ENCODE results near the gene NAA35.
"Not testable (repeated sequence)": the region's sequence is repeated elsewhere in the genome, so short reads cannot be mapped to it uniquely, and the experiment has no call there.

Gene NAA35

DNA sequence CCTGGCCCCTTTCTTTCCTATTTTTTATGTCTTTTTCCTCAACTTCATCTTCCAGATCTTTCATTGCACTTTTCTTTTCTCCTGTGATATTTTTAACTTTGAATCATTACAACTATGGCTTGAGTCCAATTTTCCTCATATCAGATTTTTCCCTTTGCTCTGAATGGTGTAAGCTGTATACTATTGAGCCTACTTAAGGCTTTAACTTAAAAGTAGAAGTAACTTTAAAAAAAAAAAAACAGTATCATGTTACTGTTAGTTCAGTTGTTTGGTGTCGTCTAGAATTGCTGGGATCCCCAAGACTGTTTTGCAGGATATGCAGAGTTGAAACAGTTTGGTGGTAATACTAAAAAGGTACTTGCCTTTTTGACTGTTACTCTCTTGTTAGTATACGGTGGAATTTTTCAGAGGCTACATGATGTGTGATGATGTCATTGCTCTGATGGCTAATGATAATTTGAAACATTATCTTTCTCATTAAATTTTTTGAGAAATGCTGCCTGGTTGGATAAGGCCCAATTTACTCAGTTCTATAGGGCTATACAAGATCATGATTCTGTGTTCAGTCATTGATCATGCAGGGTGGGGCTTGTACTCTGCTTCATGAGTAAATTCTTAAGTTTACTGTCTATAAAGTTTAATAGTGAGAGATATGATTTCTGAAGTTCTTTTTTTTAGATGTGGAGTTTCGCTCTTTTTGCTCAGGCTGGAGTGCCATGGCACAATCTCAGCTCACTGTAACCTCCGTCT is 8.8 kb downstream of the NAA35 start:
- no peak for DNase-seq

DNA sequence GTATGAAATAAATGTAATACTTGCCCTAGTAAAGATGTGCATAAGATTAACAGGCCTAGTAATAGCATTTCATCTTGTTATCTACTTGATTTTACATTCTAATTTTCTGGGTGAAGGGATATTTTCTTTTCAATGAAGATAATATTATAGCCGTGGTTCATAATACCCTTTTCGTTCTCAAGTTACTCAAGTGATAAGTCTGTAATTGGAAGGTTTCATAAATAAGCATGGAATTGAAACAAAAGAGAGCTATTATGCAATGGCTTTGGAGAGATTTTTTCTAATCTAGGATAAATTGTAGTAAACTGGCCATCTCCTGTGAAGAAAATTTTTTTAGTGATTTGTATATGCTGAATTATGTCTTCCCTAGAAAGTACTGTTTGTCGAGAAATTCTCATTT is 19.0 kb downstream of the NAA35 start:
- DNase-seq, result no peak

DNA sequence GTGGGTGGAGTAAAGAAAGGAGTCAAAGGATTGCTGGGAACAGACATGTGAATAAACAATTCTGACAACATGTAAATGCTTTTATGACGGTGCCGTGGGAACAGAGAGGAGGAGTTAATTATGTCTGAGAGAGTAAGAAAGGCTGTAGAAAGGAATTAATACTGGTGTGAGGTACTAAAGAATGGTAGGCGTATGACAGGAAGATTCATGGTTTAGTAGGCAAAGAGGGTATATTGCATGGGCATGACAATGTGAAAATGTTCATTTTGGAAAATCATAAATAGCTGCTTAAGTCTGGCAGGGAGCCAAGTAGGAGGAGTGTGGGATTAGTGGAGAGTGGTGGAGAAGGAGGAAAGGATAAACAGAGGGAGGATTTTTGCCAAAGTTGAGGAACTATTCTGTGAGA is 19.7 kb downstream of the NAA35 start:
- no peak for DNase-seq

DNA sequence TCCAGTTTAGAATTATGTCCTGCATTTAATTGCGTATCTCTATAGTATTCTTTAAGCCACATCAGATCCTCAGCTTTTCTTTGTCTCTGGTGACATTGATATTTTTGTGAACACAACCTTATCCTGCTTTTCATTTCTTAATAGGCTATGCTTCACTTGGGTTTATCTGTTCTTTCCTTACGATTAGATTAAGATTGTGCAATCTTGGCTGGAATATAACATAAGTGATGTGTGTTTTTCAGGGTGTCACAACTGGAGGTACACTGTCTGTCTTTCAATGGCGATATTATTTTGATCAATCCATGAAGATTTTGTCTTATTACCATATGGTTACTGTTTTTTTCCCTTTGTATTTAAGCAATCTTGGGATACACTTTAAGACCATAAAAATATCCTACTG is 23.6 kb downstream of the NAA35 start:
- DNase-seq, result no peak

DNA sequence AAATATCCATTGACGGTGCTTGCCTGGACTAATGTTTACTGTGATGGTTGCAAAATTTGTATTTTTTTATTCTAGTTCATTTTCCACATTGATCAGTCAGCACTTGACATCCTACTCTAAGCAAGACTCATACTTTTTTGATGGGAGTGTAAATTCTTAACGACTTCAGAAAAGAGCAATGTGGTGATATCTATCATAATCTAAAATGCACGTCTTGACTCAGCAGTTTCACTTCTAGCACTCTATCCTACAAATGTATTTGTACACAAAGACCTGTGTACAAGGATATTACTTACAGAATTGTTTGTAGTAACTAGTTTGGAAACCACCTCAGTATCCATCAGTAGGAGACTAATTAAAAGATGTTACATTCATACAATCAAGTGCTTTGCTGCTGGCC is 24.0 kb downstream of the NAA35 start:
- no peak for DNase-seq

DNA sequence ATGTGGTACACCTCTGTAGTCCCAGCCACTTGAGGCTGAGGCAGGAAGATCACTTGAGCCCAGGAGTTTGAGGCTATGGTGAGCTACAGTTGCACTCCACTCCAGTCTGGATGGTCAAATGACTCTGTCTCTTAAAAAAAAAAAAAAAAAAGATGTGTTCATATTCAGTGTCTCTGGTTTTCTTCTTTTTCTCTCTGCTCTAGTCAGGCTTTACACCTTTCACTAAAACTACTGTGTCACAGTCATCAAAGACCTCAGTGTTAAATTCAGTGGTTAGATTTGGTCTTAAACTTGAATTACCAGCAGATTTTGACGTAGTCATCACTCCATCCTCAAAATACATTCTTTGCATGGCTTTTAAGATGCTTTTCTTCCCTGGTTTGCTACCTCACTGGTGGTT is 28.8 kb downstream of the NAA35 start:
- DNase-seq, result no peak

DNA sequence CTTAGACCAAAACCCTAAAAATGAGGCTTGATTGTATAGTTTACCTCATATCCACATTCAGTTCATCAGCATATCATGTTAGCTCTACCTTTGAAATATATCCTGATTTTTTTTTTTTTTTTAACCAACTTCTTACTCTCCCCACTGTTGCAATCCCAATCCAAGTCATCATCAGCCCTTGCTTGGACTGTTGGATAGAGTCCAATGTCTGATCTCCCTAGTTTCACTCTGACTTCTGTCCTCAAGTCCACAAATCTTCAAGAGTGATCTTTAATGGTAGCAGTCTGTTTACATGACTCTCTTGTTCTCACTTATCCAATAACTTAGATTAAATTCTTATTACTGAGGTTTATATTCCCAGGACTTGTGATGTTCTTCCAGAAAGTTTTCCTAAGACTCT is 30.8 kb downstream of the NAA35 start:
- no peak for DNase-seq

DNA sequence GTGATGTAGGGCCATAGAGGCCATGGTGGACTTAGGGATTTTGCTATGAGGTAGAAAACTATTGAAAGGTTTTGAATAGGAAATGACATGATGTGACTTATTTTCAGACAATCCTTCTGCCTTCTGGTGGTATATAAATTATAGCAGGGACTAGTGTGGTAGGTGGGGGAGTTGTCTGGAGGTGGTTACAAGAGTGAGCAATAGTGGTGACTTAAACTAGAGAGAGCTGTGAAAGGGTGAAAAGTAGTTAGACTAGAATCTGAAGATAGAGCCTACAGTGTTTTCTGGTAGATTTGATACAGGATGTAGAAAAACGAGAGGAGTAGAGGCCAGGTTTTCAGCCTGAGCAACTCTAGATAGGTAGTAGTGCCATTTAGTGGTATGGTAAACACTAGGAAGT is 32.3 kb downstream of the NAA35 start:
- DNase-seq, result no peak

DNA sequence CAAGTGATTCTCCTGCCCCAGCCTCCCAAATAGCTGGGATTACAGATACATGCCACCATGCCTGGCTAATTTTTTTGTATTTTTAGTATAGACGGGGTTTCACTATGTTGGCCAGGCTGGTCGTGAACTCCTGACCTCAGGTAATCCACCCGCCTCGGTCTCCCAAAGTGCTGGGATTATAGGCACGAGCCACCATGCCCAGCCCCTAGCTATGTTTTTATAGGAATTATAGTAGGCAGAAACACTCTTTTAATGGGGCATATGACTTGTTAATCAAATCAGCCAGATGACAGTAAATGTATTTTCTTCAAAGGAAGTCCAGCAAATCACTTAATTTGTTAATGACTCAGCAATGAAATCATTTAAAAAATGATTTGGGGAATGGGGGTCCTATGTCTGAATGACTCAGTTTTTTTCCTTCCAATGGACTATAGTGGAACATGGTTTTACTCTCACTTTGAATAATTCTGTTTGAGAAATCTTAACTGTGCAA is 33.2 kb downstream of the NAA35 start:
- DNase-seq, result not testable (repeated sequence)

DNA sequence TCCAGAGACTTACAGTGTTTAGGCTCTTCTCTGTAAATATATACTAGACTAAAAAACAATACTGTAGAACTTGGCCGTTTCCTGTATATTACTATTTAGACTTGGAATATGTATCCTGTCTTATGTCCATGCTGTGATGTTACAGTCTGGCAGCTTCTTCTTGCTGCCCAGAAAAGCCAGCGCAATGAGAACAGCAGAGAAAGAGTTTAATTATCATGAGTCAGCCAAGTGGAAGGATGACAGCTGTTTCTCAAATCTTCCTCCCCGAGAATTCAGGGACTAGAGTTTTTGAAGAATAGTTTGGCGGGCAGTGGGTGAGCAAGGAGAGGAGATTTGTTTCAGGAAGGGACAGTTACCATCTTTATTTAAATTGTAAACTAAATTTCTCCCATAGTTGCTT is 37.5 kb downstream of the NAA35 start:
- no peak for DNase-seq

DNA sequence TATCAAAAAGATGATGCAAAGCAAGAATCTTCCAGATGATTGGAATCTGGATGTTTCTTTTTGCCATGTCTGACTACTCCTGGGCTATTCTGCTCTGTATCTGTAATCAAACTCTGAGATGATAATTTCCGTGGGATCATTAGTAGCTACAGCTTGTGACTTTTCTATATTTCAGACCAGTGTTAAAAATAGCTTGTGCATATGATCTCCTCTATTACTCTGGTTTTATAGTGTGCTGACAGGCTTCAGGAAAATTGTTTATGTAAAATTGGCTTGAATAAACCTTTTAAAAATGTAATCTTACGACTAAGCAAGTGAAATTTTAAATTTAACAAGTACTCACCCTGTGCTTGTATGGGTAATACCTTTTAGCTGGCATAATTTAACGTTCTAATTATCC is 40.4 kb downstream of the NAA35 start:
- no peak for DNase-seq

DNA sequence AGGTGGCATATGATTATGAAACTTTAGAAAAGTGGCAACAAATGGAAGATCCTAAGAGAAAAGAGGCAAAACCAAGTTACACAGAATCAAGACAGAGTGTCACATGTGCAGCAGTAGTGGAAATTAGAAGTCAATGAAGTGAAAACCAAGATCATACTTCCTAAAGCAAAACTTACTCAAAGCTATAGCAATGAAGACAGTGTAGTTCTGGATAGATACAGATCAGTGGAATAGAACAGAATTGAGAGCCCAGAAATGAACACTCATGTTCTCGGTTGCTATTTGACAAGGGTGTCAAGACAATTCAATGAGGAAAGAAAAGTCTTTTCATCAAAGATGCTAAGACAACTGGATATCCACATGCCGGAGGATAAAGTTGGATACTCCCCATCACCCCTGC is 43.5 kb downstream of the NAA35 start:
- DNase-seq, result no peak

DNA sequence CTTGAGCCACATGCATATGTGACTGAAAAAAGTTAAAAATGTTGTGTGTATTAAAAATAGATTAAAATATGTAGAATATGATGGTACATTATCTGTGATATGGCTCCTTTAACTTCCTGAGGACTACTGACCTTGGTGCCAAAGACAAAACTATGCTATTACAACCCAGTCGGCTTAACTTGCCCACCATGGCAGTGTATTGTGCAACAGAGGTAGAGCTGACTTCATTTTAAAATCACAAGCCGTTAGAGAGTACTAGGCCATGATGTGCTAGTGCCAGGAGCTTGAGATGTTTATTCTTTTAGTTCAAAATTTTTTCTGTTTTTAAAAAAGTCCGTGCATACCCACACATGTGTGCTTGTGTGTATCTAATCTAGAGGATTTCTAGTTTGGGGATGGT is 46.3 kb downstream of the NAA35 start:
- no peak for DNase-seq

DNA sequence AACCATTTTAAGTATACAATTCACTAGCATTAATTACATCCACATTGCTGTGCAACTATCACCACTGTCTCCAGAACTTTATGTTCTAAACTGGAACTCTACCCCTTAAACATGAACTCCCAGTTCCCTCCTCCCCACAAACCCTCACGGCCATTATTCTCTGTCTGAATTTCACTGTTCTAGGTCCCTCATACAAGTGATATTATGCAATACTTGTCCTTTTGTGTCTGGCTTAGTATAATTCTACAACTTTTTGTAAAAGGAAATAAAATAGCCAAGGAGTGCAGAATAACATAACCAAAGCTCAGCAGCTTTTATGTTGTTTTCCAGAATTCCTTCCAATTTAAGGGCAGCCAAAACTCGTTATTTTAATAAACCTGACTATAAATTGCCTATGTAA is 53.2 kb downstream of the NAA35 start:
- DNase-seq, result no peak

DNA sequence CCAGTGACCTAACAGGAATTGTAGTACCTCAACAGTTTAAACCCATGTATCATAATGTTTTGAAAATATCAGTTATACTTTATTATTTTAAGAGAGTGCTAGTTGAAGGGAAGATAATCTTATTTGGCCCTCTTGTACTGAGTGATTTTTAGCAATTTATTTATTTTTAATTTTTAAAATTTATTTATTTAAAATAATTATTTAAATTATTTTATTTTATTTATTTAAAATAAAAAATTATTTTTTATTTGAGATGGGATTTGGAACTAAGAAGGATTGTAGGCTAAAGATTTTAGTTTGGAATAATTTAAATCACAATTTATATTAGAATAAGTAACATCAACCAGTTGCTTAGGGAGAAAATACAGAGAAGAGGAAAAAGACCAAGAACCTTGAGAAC is 54.2 kb downstream of the NAA35 start:
- DNase-seq, result no peak

DNA sequence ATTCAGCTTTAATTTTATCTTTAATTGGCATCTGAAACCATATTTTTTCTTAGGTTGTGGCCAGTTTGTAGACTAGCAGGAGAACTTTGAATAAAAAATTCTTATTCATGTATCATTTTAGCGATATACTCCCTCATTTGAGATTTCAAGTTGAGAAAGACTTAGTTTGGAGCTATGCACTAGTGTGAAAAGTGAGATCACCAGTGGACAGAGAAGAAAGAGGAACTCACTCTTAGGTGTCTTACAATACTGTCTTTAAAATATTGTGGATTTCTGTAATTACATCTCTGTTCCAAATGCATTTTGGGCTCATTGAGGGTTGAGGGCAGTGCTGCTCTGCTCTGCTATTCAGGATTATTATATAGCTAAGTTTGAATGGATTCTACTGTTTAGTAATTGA is 54.7 kb downstream of the NAA35 start:
- no peak for DNase-seq

DNA sequence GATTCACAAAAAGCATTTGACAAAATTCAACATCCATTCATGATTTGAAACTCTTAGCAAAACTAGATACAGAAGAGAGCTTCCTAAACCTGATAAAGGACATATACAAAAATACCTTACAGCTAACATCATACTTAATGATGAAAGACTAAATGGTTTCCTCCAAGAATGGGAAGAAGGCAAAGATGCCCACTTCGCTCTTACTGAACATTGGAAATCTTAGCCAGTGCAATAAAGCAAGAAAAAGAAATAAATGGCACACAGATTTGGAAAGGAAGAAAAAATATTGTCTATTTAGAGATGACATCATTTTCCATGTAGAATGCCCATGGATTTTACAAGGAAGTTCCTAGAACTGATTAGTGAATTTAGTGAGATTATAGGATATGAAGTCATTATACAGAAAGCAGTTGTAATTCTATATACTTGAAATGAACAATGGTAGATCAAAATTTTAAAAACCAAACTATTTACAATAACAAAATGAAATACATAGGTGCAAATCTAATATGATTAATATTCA is 64.4 kb downstream of the NAA35 start:
- DNase-seq, result no peak

DNA sequence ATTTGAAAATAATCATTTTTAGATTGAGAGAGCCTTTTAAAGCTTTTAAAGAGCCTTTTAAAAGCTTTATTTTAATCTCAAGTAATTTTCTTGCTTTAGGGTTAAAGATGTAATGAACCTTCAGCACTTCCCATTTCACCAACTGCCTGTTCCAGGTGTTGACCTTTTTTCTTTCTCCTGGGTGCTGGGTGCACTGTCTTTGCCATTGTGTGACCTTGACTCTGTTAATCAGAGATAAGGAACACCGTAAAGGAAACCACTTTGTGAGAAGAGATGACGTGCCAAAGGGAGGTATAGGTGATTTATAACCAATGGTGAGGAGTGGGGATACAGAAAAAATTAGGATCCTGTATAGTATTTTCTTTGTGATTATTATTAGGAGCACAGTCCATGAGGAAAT is 68.2 kb downstream of the NAA35 start:
- DNase-seq, result no peak

DNA sequence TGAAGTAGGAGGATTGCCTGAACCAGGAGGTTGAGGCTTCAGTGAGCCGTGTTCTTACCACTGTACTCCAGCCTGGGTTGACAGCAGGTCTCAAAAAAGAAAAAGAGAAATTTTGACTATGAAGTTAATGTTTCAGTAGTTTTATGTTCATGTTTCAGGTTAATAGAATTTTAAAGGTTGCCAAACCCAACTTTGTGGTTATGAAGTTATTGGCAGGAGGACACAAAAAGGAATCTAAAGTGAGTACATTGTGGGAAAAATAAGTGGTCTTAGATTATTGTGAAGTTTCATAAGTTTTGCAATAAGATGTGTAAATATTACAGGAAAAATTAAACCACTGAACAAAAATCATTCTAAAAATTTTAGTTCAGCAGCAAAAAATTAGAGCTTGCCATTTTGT is 79.8 kb downstream of the NAA35 start:
- no peak for DNase-seq

DNA sequence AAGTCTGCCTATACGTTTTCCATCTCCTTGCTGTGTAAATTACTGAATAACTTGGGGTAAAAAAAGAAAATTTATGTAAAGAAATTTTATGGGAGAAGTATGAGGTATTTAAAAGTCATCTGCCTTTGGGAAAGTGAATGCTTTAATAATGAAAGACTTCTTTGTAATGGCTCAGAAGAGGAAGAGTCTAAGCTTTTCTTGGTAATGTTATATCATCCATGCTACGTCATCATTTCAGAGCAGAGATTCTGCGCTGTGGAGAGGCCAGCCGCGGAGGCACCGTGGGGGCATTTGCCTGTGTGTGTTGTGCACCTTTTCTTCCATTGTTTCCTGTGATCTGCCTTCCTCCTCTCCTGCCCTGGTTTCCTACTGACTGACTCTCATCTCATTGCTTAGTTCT is 80.2 kb downstream of the NAA35 start:
- no peak for DNase-seq

DNA sequence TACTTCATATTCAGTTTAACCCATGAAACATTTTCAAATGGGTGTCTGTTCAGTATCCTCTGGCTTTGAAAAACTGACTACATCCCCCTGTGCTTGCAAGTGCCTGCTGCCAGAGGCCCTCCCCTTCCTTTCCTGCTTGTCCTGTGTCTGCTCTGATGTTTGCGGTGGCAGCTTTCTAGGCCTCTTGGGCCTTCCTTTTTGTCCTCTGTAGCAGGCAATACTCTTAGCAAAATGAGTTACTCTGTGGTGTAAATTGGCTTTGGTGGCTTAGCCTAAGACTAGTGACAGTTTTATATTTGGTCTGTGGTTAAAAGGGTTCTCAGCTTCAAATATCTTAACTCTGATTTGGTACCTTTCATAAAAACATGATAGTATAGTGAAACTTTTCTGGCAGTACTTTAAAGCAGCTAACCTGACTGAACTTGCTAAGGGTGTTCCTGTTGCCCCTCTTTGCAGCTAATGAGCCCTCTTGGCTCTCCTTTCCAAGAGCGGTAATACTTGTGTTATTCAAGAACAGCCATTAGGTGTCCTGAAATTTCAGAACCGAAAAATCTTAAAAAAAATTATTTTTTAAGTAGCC is 81.8 kb downstream of the NAA35 start:
- no peak for DNase-seq

DNA sequence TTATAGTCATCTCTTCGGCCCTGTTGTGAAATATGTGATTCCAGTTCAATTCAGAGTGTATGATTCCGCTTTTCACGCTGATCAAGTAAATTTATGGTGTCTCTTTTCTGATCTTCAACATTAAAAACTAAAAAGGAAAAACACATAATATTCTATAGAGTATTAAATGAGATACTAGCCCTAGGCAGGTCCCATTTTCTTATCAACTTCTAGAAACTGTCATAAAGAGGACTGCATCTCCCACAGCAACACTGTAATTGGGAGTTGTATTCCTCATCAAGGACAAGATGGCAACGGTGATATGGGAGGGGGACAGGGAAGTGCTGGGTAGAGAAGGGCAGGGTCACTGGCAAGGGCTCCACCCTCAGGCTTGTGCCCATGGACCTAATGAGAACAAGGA is 86.8 kb downstream of the NAA35 start:
- no peak for DNase-seq

DNA sequence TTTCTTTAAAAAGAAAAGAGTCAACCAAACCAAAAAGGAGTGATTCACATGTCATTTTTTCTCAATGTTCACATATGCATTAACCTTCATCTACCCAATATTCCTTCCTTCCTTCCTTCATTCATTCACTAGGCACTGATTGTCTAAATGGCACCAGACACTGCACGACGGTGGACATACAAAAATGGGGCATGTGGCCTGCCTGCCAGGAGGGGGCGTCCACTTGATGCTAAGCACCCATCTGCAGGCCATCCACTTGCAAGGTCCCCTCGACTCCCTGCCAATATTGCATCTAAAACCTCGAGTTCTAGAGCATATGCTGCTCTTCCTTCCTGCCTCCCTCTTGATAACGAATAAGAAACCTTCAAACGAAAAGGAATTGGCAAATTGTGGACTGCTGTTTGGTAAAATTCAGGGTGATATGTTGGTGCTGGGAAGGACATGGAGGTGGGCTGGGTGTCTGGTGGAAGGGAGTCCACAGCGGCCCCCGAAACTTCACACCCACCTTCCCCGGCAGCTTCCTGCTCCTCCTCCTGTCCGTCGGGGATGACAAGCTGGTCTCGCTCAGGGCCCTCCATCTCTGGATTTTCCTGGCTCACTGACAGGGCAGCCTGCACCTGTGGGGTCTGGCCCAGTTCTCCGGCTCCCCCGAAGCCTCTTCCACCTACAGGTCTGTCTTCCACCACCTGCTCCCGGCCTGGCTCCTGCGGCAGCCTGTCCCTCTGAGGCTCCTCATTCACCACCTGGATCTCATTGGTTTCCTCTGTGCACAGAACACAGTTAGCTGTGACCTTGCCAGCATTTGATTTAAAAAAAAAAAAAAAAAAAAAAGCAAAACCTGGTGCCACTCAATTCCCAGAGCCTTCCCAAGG is 94.2 kb downstream of the NAA35 start:
- no peak for DNase-seq
